CD4-positive, alpha-beta T cell treated with Interleukin-12 subunit alpha and Interleukin-12 subunit beta, for 1 hour (primary cell): ENCODE data around the gene KLHDC8A.
"Not testable (repeated sequence)": the region's sequence is repeated elsewhere in the genome, so short reads cannot be mapped to it uniquely, and the experiment has no call there.

ENCODE experiments used
- DNase-seq: peaks from one replicate; pipeline ENCODE4 v3.0.0-alpha.2; 2020

The KLHDC8A gene

GRCh38 chr1:205356440-205357139 is at the start of gene KLHDC8A:
Gene KLHDC8A, minus strand, starts transcription at chr1:205356922. Its CDS starts 13,318 bp downstream, at chr1:205343604.
- no peak for DNase-seq

GRCh38 chr1:205406252-205406651 is 49.5 kb upstream of the KLHDC8A start:
- not testable (repeated sequence) for DNase-seq

- DNase-seq: not testable (repeated sequence)
These were observed 47.8 kb upstream of the KLHDC8A start for GRCh38 chr1:205404484-205404883.

- DNase-seq: no peak
These were observed 41.9 kb upstream of the KLHDC8A start for GRCh38 chr1:205398586-205398985.

GRCh38 chr1:205396967-205397616 is 40.4 kb upstream of the KLHDC8A start:
- DNase-seq: peak; percentile 55

- DNase-seq: no peak
These were observed 38.9 kb upstream of the KLHDC8A start for GRCh38 chr1:205395616-205396015.

- no peak for DNase-seq
These were observed 35.9 kb upstream of the KLHDC8A start for GRCh38 chr1:205392650-205393049.

- no peak for DNase-seq
These were observed 34.7 kb upstream of the KLHDC8A start for GRCh38 chr1:205391386-205391785.

- DNase-seq: no peak
These were observed 31.1 kb upstream of the KLHDC8A start for GRCh38 chr1:205387845-205388244.

GRCh38 chr1:205382990-205383389 is 26.3 kb upstream of the KLHDC8A start:
- DNase-seq: not testable (repeated sequence)

GRCh38 chr1:205382561-205382960 is 25.8 kb upstream of the KLHDC8A start:
- DNase-seq: no peak

GRCh38 chr1:205381305-205381704 is 24.6 kb upstream of the KLHDC8A start:
- DNase-seq: no peak

GRCh38 chr1:205380882-205381281 is 24.2 kb upstream of the KLHDC8A start:
- no peak for DNase-seq

GRCh38 chr1:205379056-205379455 is 22.3 kb upstream of the KLHDC8A start:
- no peak for DNase-seq

GRCh38 chr1:205377355-205377754 is 20.6 kb upstream of the KLHDC8A start:
- DNase-seq: no peak

- DNase-seq: no peak
These were observed 20.0 kb upstream of the KLHDC8A start for GRCh38 chr1:205376739-205377138.

GRCh38 chr1:205375835-205376545 is 19.3 kb upstream of the KLHDC8A start:
- DNase-seq: no peak

GRCh38 chr1:205374210-205375078 is 17.7 kb upstream of the KLHDC8A start:
- no peak for DNase-seq

- DNase-seq: no peak
These were observed 17.1 kb upstream of the KLHDC8A start for GRCh38 chr1:205373798-205374175.

GRCh38 chr1:205373022-205373797 is 16.5 kb upstream of the KLHDC8A start:
- DNase-seq: no peak

GRCh38 chr1:205371871-205372660 is 15.3 kb upstream of the KLHDC8A start:
- no peak for DNase-seq
